ENCODE data around the gene HOXB3. TPM values are rescaled to one million over a fixed set of nuclear protein-coding genes. Genes with fewer than 3 reads are reported as not detected.
"Not testable (repeated sequence)": the region's sequence is repeated elsewhere in the genome, so short reads cannot be mapped to it uniquely, and the experiment has no call there.

HOXB3 gene
- total RNA-seq, 4 donors from 2014 or later, result 0.97 to 14.1 (median 3.9) TPM

- no peak for DNase-seq (ENCODE audit: low spot score in 2 of 2)
- H3K4me3 ChIP-seq (ENCODE audit: low read depth, poor library complexity, severe bottlenecking), result no peak overlapping the region
- WGBS, 2 donors, result 100% methylated on average over 1 of the region's 1 CpG
- TF ChIP-seq POLR2A (IDR thresholded peaks at IDR 0.05) (no peak), CTCF (IDR thresholded peaks at IDR 0.05) (no peak)
- intact Hi-C loops (cut with DNase I; ENCODE audit: low total_unique reads), result no loop called here
Measured at GRCh38 chr17:48540213-48540612, 49.8 kb downstream of the HOXB3 start.

GRCh38 chr17:48539177-48539576 is 50.9 kb downstream of the HOXB3 start:
- intact Hi-C loops (cut with DNase I; ENCODE audit: low total_unique reads), result no loop called here
- TF ChIP-seq POLR2A (IDR thresholded peaks at IDR 0.05), result no peak
- TF ChIP-seq CTCF (IDR thresholded peaks at IDR 0.05), result no peak
- no peak overlapping the region for H3K4me3 ChIP-seq (ENCODE audit: low read depth, poor library complexity, severe bottlenecking)
- 82 to 83% methylated on average over 4 of the region's 4 CpGs for WGBS, 2 donors
- no peak for DNase-seq (ENCODE audit: low spot score in 2 of 2)

- WGBS, 2 donors, result 95 to 98% methylated on average over 3 of the region's 3 CpGs
- no peak for DNase-seq (ENCODE audit: low spot score in 2 of 2)
- H3K4me3 ChIP-seq (ENCODE audit: low read depth, poor library complexity, severe bottlenecking), result no peak overlapping the region
- intact Hi-C loops (cut with DNase I; ENCODE audit: low total_unique reads), result no loop called here
- TF ChIP-seq POLR2A (IDR thresholded peaks at IDR 0.05), result no peak
- no peak for TF ChIP-seq CTCF (IDR thresholded peaks at IDR 0.05)
Measured at GRCh38 chr17:48537316-48537715, 52.7 kb downstream of the HOXB3 start.

DNA sequence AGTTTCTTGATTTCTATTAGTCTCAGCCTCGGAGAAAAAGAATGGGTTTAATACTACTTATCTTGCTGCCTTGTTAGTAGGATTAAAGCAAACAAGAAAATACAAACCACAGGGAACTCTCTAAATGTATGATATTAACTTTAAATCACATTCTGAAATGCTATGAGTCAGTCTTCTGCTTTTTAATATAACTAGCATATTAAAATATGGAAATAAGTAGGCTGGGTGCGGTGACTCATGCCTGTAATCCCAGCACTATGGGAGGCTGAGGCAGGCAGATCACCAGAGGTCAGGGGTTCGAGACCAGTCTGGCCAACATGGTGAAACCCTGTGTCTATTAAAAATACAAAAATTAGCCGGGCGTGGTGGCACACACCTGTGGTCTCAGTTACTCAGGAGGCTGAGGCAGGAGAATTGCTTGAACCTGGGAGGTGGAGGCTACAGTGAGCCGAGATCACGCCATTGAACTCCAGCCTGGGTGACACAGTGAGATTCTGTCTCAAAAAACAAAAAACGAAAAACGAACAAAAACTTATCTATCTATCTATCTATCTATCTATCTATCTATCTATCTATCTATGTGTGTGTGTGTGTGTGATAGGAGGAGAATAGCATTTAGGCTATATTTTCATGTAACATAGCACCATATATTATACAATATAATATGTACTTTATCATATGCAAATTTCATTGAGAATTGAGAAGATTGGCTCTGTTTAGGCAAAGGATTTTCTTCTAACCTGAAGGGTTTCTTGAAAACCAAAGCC is 54.1 kb downstream of the HOXB3 start:
- H3K4me3 ChIP-seq (ENCODE audit: low read depth, poor library complexity, severe bottlenecking); intact Hi-C loops (cut with DNase I; ENCODE audit: low total_unique reads); DNase-seq (ENCODE audit: low spot score in 2 of 2): not testable (repeated sequence)
- WGBS, 2 donors, result 84 to 89% methylated on average over 9 of the region's 9 CpGs

DNA sequence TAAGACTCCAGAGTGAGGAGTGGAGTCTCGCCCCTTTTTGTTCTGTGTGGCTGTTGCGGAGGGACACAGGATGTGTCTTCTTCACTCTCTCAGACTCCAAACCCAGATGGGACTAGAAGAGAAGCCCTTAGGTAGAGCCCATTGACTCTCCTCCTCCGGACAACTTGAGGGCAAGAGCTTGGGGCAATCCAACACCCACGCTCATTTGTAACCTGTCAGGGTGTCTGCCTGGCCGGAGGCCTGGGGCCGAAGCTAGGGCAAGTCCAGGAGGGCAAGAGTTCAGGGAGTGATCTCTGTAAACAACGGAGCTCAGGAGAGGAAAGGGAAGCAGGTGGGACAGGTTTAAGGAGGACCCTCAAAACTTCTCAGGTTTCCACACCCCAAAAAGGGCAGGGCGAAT is 57.8 kb downstream of the HOXB3 start:
- 89 to 95% methylated on average over 8 of the region's 8 CpGs for WGBS, 2 donors
- intact Hi-C loops (cut with DNase I; ENCODE audit: low total_unique reads), result no loop called here
- no peak overlapping the region for H3K4me3 ChIP-seq (ENCODE audit: low read depth, poor library complexity, severe bottlenecking)
- no peak for DNase-seq (ENCODE audit: low spot score in 2 of 2)
- no peak for TF ChIP-seq CTCF (IDR thresholded peaks at IDR 0.05)
- TF ChIP-seq POLR2A (IDR thresholded peaks at IDR 0.05), result no peak

DNA sequence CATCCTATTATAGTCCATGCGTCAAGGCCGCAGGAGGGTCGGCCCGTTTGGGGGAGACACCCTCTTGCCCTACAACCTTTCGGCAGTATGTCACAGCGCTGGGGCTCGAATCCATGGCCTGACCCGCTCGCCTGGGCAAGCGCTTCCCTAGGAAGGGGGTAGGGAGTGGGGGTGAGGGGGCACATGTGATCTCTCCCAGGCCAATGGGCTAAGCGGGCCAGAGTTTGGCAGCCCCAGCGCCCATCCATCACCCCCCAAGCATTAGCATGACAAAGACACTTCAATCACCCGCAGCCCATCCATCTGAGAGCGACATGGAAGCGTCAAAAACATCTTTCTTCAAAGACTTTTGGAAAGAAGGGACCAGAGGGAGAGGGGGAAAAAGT is 59.2 kb downstream of the HOXB3 start, which contains the start of gene HOXB1:
Gene HOXB1 (minus strand): TSS at position 125 of the 386 bp plus-strand sequence. CDS start 107 bp downstream, at position 18.
- intact Hi-C loops (cut with DNase I; ENCODE audit: low total_unique reads), result no loop called here
- H3K4me3 ChIP-seq (ENCODE audit: low read depth, poor library complexity, severe bottlenecking), result no peak within 1 kb of the TSS
- TF ChIP-seq POLR2A (IDR thresholded peaks at IDR 0.05) (no peak), CTCF (IDR thresholded peaks at IDR 0.05) (no peak)
- WGBS, 2 donors, result 84 to 94% methylated on average over 15 of the region's 15 CpGs
- no peak for DNase-seq (ENCODE audit: low spot score in 2 of 2)
